Adrenal gland (tissue), 5 donors: Measurements from ENCODE around the gene MACROH2A2.

ENCODE experiments used
- CTCF ChIP-seq, 6 experiments: fragments of 450-650 bp in 4 of 6; fragments of 200-600 bp in 2 of 6; sonication (generic) in 1 of 6; IDR thresholded peaks; 1 replicate in 5 of 6; 2 replicates in 1 of 6; pipeline versions ENCODE4 v1.5.1 to v1.8.0; 2016 to 2021; ENCODE audit warnings: antibody characterized with exemption in 6 of 6, mild to moderate bottlenecking in 2 of 6, moderate library complexity in 1 of 6
- POLR2A ChIP-seq, 2 donors: fragments of 450-650 bp; IDR thresholded peaks; one replicate each; pipeline ENCODE4 v1.6.1; 2017; ENCODE audit warnings: antibody characterized with exemption in 2 of 2, mild to moderate bottlenecking in 2 of 2, moderate library complexity in 1 of 2
- donor health status: DM: no; HTN: no; CAD: no.

GRCh38 chr10:70085975-70086613 lies 33.4 kb downstream of the MACROH2A2 start:
- TF ChIP-seq CTCF (IDR thresholded peaks at IDR 0.05) = no peak
- no peak for TF ChIP-seq POLR2A (IDR thresholded peaks at IDR 0.05)
